ENCODE measurements around the gene GVQW3. TPM values are rescaled to one million over a fixed set of nuclear protein-coding genes. Genes with fewer than 3 reads are reported as not detected.

The GVQW3 gene
- total RNA-seq, 2 donors from 2014 or later = 6.6 to 13.5 TPM

DNA sequence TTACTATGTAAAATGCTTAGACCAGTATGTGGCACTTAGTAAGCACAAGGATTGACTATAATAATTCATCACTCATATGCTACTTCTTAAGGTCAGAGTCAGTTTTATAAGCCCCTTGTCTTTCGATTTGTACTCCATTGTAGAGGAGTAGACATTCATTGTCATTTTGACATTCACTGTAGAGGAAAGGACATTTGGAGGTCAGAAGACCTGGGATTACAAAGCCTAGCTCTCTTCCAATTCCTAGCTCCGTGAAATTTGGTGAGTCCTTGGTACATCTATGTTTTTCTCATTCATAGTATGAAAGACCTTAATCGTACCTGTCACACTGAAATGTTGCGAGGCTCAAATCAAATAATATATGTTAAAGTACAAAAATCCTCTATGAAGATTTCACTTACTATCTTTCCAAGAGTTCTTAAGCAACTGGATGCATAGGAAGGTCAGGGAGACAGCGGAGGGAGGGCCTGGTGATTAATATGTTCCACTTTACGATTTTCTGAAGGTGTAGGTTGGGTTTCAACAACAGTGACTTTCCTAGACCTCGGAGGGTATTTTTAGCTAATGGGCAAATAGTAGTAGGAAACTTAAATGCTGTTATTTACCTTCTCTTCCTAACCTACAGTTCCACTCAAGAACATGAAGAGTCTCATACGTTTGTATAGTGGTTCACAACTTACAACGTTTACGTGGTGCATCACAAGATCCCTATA lies 62.3 kb downstream of the GVQW3 start:
- no peaks in the 10 kb centered on the region for H3K9me3 ChIP-seq (ENCODE audit: control insufficient read depth, low read length)
- H3K4me1 Mint-ChIP-seq = peaks cover 20% of the 10 kb centered on the region
- peak overlapping the region; percentile 85 for H3K4me3 Mint-ChIP-seq
- H3K27me3 ChIP-seq (ENCODE audit: control insufficient read depth, insufficient read depth, low read length, poor library complexity, severe bottlenecking) = no peaks in the 10 kb centered on the region
- no peaks in the 10 kb centered on the region for H3K9me3 Mint-ChIP-seq
- peak overlapping the region; percentile 97 for H3K9ac ChIP-seq (ENCODE audit: extremely low read depth, low read length, poor library complexity, severe bottlenecking)
- WGBS, 2 experiments (ENCODE audit: insufficient coverage in 1 of 2, insufficient read length in 1 of 2) = 45 to 51% methylated on average over 3 to 9 of the region's 10 CpGs
- H3K27me3 Mint-ChIP-seq (ENCODE audit: insufficient read depth) = no peaks in the 10 kb centered on the region
- H3K27ac Mint-ChIP-seq = peak overlapping the region; percentile 99
- TF ChIP-seq, protein P1, sequence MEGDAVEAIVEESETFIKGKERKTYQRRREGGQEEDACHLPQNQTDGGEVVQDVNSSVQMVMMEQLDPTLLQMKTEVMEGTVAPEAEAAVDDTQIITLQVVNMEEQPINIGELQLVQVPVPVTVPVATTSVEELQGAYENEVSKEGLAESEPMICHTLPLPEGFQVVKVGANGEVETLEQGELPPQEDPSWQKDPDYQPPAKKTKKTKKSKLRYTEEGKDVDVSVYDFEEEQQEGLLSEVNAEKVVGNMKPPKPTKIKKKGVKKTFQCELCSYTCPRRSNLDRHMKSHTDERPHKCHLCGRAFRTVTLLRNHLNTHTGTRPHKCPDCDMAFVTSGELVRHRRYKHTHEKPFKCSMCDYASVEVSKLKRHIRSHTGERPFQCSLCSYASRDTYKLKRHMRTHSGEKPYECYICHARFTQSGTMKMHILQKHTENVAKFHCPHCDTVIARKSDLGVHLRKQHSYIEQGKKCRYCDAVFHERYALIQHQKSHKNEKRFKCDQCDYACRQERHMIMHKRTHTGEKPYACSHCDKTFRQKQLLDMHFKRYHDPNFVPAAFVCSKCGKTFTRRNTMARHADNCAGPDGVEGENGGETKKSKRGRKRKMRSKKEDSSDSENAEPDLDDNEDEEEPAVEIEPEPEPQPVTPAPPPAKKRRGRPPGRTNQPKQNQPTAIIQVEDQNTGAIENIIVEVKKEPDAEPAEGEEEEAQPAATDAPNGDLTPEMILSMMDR (conservative IDR thresholded peaks at IDR 0.05) = no peak
- peak overlapping the region; percentile 90 for H3K4me3 ChIP-seq (ENCODE audit: low read length)
- H3K36me3 Mint-ChIP-seq (ENCODE audit: low read depth) = peaks cover 13% of the 10 kb centered on the region
- DNase-seq = no peak
- H3K27ac ChIP-seq (ENCODE audit: low read depth, low read length) = no peak overlapping the region
- H3K36me3 ChIP-seq (ENCODE audit: control insufficient read depth, insufficient read depth, low read length) = peaks cover 16% of the 10 kb centered on the region
- peaks cover 3% of the 10 kb centered on the region for H3K4me1 ChIP-seq (ENCODE audit: control insufficient read depth, insufficient read depth, low read length)

DNA sequence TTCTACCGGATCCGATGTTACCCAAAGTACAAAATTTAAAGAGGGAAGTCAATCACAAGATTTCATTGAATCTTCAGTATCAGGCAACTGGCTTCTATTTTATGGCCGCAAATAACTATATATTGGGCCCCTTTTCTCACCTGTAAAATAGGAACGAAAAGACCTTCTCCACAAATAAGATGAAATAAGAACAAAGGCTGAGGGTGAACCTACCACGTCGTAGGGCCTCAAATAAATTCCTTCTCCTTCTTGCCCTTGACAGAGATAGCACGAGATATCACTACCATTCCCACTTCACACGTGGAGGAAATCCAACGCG lies 62.9 kb downstream of the GVQW3 start:
- Mint-ChIP-seq H3K36me3 (ENCODE audit: low read depth) (peaks cover 16% of the 10 kb centered on the region), H3K4me1 (peaks cover 23% of the 10 kb centered on the region), H3K9me3 (no peaks in the 10 kb centered on the region), H3K27me3 (ENCODE audit: insufficient read depth) (no peaks in the 10 kb centered on the region), H3K4me3 (peak overlapping the region; percentile 85), H3K27ac (peak overlapping the region; percentile 99)
- TF ChIP-seq, protein P1 (conservative IDR thresholded peaks at IDR 0.05) = no peak
- Histone ChIP-seq H3K4me3 (ENCODE audit: low read length) (peak overlapping the region; percentile 90), H3K27me3 (ENCODE audit: control insufficient read depth, insufficient read depth, low read length, poor library complexity, severe bottlenecking) (no peaks in the 10 kb centered on the region), H3K9ac (ENCODE audit: extremely low read depth, low read length, poor library complexity, severe bottlenecking) (peak overlapping the region; percentile 97), H3K9me3 (ENCODE audit: control insufficient read depth, low read length) (no peaks in the 10 kb centered on the region), H3K36me3 (ENCODE audit: control insufficient read depth, insufficient read depth, low read length) (peaks cover 19% of the 10 kb centered on the region), H3K27ac (ENCODE audit: low read depth, low read length) (peak overlapping the region; percentile 84), H3K4me1 (ENCODE audit: control insufficient read depth, insufficient read depth, low read length) (peaks cover 3% of the 10 kb centered on the region)
- WGBS, 2 experiments (ENCODE audit: insufficient coverage in 1 of 2, insufficient read length in 1 of 2) = 0 to 1% methylated on average over 10 of the region's 10 CpGs
- DNase-seq = no peak

DNA sequence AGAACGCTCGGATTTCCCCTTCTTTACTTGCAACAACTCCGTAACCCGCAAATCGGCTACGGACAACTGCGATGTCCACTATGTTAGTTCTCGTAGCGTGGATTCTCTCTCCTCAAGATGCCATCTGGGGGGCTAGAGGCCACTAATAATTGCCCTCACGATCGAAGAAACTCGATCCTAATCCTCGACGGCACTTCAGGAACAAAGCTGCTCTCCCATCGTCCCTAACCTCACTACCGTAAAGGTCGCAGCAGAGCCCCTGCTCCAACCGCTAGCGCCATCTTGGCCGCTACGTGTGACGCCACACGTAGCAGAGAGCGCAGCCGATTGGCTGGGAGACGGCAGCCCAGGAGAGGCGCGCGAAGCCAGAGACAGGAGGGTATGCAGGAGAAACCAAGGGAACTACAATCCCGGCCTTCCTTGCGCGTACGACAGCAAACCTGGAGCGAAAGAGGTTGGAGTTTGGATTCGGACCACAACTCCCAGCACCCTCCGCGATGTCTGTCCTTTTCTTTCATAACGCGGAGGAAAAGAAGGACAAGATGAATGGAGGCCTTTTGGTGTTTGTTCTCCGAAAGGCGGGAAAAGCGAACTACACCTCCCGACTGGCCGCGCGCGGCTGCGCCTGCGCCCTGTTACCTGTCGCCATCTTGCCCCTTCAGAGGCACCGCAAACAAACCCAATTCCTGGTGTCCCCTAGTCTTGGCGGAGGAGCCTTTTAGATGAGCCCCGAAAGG lies 63.4 kb downstream of the GVQW3 start, which contains the start of gene EMSY:
Gene EMSY, plus strand, starts transcription at position 635 of the 737 bp plus-strand sequence. CDS start 1,921 bp downstream, outside the sequence.
- Histone ChIP-seq H3K9ac (ENCODE audit: extremely low read depth, low read length, poor library complexity, severe bottlenecking) (peak within 1 kb of the TSS; percentile 97), H3K4me1 (ENCODE audit: control insufficient read depth, insufficient read depth, low read length) (peaks cover 3% of the 10 kb centered on the region), H3K27me3 (ENCODE audit: control insufficient read depth, insufficient read depth, low read length, poor library complexity, severe bottlenecking) (no peaks in the 10 kb centered on the region), H3K9me3 (ENCODE audit: control insufficient read depth, low read length) (no peaks in the 10 kb centered on the region), H3K27ac (ENCODE audit: low read depth, low read length) (peak within 1 kb of the TSS; percentile 84), H3K4me3 (ENCODE audit: low read length) (peak within 1 kb of the TSS; percentile 90), H3K36me3 (ENCODE audit: control insufficient read depth, insufficient read depth, low read length) (peaks cover 24% of the 10 kb centered on the region)
- peak; percentile 99 for DNase-seq
- Mint-ChIP-seq H3K27ac (peak within 1 kb of the TSS; percentile 99), H3K27me3 (ENCODE audit: insufficient read depth) (no peaks in the 10 kb centered on the region), H3K36me3 (ENCODE audit: low read depth) (peaks cover 16% of the 10 kb centered on the region), H3K4me3 (peak within 1 kb of the TSS; percentile 85), H3K9me3 (no peaks in the 10 kb centered on the region), H3K4me1 (peaks cover 23% of the 10 kb centered on the region)
- 0 to 1% methylated on average over 36 to 53 of the region's 53 CpGs for WGBS, 2 experiments (ENCODE audit: insufficient coverage in 1 of 2, insufficient read length in 1 of 2)
- TF ChIP-seq, protein P1 (conservative IDR thresholded peaks at IDR 0.05) = no peak
